Activated CD8-positive, alpha-beta memory T cell treated with anti-CD3 and anti-CD28 coated beads for 48 hours (primary cell): Measurements from ENCODE around the gene VMP1.

Experiments
- DNase-seq, 3 experiments: peaks; one replicate each; pipeline ENCODE4 v3.0.0-alpha.2; 2020; ENCODE audit warnings: low read depth in 2 of 3, low spot score in 2 of 3

The VMP1 gene

GRCh38 chr17:59707971-59708430 lies 547 bp downstream of the VMP1 start:
- no peak for DNase-seq

- no peak for DNase-seq
These were observed 4.5 kb downstream of the VMP1 start for GRCh38 chr17:59711936-59712335.

GRCh38 chr17:59712862-59713261 lies 5.4 kb downstream of the VMP1 start:
- DNase-seq: no peak

GRCh38 chr17:59714255-59714654 lies 6.8 kb downstream of the VMP1 start:
- no peak for DNase-seq

- DNase-seq: no peak
These were observed 9.0 kb downstream of the VMP1 start for GRCh38 chr17:59716427-59716826.

DNA sequence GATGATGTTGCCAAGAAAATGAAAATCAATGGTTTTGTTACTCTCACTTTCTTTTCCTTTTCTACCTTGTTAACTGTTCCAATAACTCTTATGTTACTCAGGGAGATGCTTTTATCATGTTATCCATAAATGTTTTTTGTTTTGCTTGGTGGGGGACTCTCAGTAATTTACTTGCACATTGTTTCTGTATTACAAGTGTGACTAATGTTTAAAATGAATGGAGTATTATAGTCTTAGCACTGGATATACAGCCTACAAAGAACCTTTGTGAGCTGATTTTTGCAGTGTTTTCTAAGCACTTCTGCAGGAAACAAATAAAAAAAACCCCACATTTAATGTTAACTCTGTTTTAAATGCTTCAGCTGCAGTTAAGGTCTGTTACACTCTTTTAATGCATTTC lies 12.1 kb downstream of the VMP1 start:
- DNase-seq: no peak

GRCh38 chr17:59722623-59723022 lies 15.2 kb downstream of the VMP1 start:
- DNase-seq: no peak

- no peak for DNase-seq
These were observed 15.6 kb downstream of the VMP1 start for GRCh38 chr17:59723041-59723440.

DNA sequence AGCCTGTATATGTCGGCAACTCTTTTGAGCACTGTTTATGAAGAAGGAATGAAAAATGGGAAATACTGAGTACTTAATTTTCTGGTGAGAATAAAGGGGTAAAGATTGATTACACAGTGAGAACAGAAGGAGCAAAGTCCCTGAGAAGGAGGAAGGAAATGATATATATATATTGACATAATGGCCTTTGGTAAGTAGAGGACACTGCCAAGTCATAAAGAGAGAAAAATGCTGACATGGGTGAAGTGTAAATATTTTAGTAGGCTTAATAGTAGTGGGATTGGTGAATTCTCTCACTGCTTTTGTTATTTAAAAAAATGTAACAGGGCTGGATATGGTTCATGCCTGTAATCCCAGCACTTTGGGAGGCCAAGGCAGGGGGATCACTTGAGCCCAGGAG lies 16.2 kb downstream of the VMP1 start:
- no peak for DNase-seq

DNA sequence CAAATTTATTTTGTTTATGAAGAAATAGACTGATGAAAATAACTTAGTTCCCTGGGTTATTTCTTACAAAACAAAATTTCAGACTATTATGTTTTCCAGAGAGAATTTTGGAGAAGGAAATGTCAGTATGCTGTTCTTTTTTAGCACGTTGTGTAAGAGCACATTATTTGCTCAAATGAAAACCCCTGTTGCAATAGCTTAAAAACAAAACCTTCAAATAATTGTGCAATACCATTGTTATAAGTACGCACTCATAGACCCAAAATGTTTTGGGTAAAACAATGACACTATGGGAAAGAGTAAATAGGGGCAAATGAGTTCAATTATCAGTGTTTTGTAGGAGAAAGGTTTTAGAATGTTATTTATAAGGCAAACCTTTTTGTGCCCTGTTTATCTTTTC lies 18.2 kb downstream of the VMP1 start:
- no peak for DNase-seq

DNA sequence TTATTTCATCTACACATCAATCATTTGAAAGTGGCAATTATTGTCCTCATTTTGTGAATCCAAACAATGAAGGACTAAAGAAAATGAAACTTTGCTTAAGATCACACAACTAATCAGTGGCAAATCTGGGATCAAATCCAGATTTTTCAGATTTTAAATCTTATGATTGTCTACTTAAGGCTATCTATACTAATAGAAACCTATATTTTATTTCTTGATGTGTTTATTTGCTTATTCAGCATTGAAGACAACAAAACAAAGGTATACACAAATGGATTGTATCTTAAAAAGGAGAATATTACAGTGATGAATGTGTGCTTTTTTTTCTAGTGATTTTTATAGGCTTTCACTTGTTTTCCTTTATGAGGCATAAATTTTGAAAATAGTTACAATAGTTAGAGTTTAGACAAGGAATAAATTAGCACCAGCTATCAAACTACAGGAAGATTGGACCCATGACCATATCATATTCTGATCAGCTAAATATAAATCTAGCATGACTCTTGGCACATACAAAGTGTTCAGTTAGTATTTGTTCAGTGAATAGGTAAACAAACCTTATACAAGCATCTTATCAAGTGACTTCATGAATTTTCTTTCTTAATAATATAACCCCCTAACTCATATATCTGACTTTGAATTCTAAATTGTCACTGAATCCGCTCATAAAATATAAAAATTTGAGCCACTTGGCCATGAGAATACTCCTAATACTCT lies 20.5 kb downstream of the VMP1 start:
- no peak for DNase-seq

- no peak for DNase-seq
These were observed 22.9 kb downstream of the VMP1 start for GRCh38 chr17:59730268-59730834.

DNA sequence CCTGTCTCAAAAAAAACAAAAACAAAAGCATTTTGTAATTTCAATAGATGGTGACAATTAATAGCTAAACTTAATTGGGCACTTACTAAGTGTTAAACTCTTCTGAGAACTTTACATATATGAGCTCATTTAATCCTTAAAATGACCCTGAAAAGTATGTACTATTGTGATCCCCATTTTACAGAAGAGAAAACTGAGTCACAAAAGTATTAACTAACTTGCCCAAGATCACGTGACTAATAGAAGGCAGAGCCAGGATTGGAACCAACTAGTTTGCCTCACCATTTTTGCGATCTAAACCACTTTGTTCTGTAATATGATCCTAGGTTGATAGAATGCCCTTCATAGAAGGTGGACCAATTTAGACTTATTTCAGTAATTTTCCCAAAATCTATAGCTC lies 26.2 kb downstream of the VMP1 start:
- DNase-seq: no peak

DNA sequence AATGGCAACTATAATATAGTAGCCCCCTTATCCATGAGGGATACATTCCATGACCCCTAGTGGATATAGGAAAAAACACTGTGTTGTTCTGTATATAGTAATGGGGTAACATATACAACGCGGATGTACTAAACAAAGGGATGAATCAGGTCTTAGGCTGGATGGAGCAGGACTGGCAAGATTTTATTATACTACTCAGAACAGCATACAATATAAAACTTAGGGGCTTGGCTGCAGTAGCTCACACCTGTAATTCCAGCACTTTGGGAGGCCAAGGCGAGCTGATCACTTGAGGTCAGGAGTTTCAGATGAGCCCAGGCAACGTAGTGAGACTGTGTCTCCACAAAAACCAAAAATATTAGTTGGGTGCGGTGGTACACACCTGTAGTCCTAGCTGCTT lies 26.8 kb downstream of the VMP1 start:
- no peak for DNase-seq

- no peak for DNase-seq
These were observed 29.9 kb downstream of the VMP1 start for GRCh38 chr17:59737324-59737723.

GRCh38 chr17:59743842-59744241 lies 36.4 kb downstream of the VMP1 start:
- no peak for DNase-seq

DNA sequence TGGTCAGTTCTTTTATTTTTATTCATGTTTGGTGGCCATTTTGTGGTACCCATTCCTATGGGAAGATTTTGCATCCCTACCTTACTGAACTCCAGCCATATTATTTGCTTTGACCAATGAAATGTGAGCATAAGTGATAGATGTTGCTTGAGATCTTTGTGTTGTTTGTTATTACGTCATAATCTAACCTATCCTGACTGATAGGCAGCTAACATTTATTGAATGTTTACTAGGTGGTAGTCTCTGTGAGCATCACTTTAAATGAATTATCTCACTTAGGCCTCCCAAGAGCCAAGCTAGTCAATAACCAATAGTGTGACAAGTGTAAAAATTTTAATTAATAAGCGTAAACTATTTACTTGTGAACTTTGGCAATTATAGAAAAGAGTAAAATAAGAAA lies 37.6 kb downstream of the VMP1 start:
- DNase-seq: no peak

- DNase-seq: no peak
These were observed 39.5 kb downstream of the VMP1 start for GRCh38 chr17:59746849-59747445.

- DNase-seq: no peak
These were observed 41.1 kb downstream of the VMP1 start for GRCh38 chr17:59748591-59748990.

GRCh38 chr17:59751955-59752413 lies 44.5 kb downstream of the VMP1 start:
- DNase-seq: no peak

GRCh38 chr17:59752446-59752845 lies 45.0 kb downstream of the VMP1 start:
- no peak for DNase-seq

GRCh38 chr17:59752922-59753321 lies 45.5 kb downstream of the VMP1 start:
- no peak for DNase-seq
